KBM-7 (cell line): ENCODE measurements around the gene PIK3C3.

Experiments used
- DNase-seq: peaks from one replicate; pipeline ENCODE4 v3.0.0-alpha.2; 2015
- in situ Hi-C: fragments of 300-500 bp; cut with MboI; formaldehyde crosslinking; loops from 2 replicates; pipeline ENCODE4 v1.14.3; 2020; ENCODE audit warnings: low sequenced_read_pairs, low pct_unique_long_range_greater_than_20kb, mixed read lengths

The PIK3C3 gene

GRCh38 chr18:42051411-42051810, 96.4 kb downstream of the PIK3C3 start:
- no peak for DNase-seq
- in situ Hi-C loops = no loop called here

- DNase-seq = peak; percentile 18
- in situ Hi-C loops = no loop called here
Observed at GRCh38 chr18:42052122-42052708, 97.2 kb downstream of the PIK3C3 start.

GRCh38 chr18:42053188-42053781, 98.3 kb downstream of the PIK3C3 start:
- in situ Hi-C loops = no loop called here
- DNase-seq = peak; percentile 37

DNA sequence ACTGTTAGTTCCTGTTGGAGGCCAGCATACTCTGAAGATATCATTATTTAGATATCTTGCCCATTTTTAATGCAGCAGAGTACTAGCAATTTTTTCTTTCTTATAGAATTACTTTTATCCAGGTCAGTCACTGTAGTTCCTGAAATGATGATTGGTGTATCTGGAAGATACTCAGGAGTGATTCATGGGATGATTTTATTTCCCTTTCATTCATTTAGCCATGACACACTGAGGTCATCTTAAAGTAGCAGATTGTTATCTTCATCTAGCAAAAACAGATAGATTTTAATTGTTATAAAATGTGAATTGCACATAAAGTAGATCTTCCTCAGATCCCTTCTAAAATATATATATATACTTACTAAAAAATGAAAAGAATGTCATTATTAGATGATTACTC, 109.1 kb downstream of the PIK3C3 start:
- DNase-seq = no peak
- in situ Hi-C loops = no loop called here

GRCh38 chr18:42067518-42067917, 112.5 kb downstream of the PIK3C3 start:
- DNase-seq = no peak
- in situ Hi-C loops = no loop called here

GRCh38 chr18:42068030-42068429, 113.0 kb downstream of the PIK3C3 start:
- in situ Hi-C loops = no loop called here

DNA sequence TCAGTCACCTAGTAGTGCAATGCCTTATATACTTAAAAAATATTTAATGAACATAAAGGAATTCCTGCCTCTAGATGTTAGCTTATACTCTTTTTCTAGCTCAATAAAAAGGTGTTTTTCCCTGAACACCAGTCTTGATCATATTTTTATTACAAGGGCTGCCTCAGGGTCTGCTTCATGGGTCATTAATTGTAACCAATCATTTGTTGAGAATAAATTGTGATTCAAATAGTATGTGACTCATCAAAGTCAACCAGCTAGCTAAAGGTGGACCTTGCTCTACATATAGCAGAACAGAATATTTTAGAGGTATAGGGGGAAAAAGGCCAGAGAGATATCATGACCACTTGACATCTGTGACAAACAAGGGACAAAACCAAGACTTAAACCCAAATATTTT, 114.0 kb downstream of the PIK3C3 start:
- DNase-seq = no peak
- in situ Hi-C loops = no loop called here

More at GRCh38 chr18:42068030-42068429, 113.0 kb downstream of the PIK3C3 start:
- no peak for DNase-seq

DNA sequence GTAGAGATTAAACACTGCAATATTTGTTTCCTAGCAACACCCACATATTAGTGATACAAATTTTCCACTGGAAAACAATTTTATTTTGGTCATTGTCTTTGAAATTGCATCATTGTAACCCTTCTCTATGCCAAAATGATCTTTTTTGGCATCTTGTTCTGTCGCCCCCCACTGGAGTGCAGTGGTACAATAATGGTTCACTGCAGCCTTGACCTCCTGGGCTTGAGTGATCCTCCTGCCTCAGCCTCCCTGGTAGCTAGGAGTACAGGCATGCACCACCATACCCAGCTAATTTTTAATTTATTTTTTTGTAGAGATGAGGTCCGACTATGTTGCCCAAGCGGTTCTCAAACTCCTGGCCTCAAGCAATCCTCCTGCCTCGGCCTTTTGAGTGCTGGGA, 117.4 kb downstream of the PIK3C3 start:
- in situ Hi-C loops = no loop called here
- DNase-seq = no peak

- no peak for DNase-seq
- in situ Hi-C loops = no loop called here
Observed at GRCh38 chr18:42074704-42075103, 119.7 kb downstream of the PIK3C3 start.

- peak; percentile 58 for DNase-seq
- in situ Hi-C loops = no loop called here
Observed at GRCh38 chr18:42078711-42079110, 123.7 kb downstream of the PIK3C3 start.

DNA sequence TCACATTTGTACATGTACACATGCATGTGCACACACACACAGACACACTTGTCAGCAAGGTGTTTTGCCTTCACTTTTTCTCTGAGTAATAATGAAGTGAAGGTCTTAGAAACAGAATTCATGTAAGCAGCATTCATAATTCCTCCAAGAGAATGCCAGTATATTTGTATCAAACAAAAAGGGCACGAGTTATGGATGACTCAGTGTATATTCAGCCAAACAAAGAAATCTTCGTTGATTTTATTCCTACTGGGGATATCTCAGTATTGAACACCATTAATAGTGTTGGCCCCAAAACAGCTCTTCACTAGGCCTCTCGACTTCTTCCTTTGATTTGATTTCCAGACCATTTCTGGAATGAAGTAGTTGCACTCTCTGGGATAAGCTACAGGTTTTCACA, 125.3 kb downstream of the PIK3C3 start:
- in situ Hi-C loops = no loop called here

DNA sequence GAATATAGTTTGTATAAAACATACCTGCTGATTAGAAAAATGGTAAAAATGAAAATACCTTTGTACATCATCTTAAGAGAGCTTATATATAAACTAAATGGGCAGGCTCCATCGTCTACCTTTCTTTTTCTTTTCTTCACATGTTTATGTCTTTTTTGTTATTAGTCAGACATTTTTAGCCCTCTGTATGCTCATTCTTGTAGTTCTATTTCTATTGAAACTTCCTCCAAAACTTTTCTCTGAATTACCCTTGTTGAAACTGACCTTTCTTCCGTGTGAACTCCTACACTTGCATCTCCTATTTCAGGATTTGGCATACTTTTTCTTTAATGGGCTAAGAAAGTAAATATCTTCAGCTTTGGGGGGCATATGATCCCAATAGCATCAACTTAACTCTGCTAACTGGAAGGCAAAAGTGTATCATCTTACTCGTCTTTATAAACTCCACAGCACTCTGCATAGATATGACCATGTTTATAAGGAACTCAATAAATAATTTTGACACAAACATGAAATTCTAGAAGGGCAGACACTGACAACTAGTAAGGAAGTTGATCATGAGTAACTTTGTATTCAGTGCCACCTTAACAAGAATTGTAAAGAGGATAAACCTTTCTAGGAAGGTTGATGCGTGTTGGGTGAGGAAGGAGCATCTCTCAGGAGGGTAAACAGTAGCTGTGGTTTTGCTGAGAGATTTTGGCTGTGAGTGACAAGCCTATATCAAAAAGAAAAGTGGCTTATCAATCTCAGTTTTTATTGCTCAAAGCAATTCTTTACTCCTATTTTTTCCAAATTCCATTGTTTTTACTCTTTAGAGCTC, 127.6 kb downstream of the PIK3C3 start:
- no peak for DNase-seq
- in situ Hi-C loops = no loop called here

More for the DNA sequence above, 125.3 kb downstream of the PIK3C3 start:
- no peak for DNase-seq

DNA sequence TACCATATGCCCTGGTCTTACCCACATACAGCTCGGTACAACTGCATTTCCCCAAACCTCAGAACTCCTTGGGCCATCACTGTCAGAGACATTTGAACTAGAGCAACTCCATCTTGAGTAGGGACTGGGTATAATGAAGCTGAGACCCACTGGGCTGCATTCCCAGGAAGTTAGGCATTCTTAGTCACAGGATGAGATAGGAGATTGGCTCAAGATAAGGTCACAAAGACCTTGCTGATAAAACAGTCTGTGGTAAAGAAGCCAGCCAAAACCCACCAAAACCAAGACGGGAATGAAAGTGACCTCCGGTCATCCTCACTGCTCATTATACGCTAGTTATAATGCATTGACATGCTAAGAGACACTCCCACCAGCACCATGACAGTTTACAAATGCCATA, 131.3 kb downstream of the PIK3C3 start:
- no peak for DNase-seq
- in situ Hi-C loops = no loop called here

DNA sequence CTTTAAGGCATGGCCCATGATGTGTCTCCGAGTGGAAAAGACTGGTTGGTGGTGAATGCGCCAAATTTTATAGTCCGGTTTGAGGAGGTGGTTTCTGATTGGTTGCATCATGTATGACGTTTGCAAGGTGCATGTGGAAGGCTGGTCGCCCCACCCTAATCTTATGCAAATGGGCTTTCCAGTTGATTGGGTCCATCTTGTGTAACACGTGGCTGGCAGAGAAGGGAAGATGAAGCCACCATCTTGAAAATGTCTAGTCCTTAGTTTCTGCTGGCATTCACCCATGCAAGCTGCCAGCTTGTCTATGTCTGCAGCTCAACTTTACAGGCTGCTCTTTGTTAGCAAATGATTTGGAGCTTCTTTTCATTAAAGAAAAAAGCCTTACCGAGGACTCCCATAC, 132.2 kb downstream of the PIK3C3 start:
- in situ Hi-C loops = no loop called here

DNA sequence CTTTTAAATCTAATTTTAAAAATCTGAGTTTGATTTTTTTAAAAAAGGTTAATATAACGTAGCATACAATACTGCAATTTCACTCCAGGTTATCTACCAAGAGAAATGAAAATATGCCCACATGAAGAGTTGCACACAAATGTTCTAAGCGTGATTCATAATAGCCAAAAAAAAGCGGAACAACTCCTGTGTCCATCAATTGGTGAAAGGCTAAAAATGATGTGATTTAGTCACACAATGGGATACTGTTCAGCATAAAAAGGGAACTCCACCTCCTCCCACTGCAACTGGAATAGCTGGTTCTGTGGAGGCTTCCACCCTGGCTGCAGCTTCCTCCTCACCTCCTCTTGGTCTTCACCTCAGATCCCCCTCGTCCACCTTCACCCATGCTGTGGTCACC, 132.8 kb downstream of the PIK3C3 start:
- in situ Hi-C loops = no loop called here
- DNase-seq = no peak

More for the DNA sequence above, 132.2 kb downstream of the PIK3C3 start:
- no peak for DNase-seq

DNA sequence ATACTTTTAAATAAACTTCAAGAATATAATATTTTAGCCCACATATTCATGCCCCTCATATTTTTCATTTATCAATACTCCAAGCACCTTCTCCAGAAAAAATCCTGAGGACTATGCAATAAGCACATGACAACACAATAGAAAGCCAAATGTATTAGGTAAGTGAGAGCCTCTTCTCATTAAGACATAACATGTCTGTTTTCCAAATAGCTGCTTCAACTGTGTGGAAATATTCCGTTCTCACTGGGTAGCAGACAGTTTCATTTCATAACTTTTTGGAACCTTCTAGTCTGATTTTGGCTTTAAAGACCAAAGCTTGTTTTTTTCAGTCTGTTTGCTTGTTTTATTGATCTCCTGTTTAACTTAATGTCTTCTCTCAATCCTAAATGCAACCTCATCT, 137.8 kb downstream of the PIK3C3 start:
- DNase-seq = no peak
- in situ Hi-C loops = no loop called here

DNA sequence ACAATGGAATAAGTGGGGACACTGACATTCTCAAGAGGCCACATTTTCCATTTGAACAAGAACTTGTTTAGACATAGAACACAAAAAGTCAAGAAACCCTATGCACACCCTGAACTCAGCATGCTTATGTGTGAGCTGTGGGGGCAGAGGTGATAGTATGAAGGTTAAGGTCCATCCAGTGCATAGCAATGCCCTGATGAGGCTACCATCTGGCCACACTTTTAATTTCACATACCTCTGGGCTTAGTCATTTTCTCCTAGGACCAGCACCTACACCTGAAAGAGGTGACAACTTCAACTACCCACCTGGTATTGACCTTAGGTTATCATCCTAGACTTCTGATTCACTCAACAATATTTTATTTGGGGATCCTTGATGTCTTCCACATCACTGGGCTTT, 139.8 kb downstream of the PIK3C3 start:
- no peak for DNase-seq
- in situ Hi-C loops = no loop called here

GRCh38 chr18:42095732-42096377, 140.8 kb downstream of the PIK3C3 start:
- in situ Hi-C loops = no loop called here
- no peak for DNase-seq

DNA sequence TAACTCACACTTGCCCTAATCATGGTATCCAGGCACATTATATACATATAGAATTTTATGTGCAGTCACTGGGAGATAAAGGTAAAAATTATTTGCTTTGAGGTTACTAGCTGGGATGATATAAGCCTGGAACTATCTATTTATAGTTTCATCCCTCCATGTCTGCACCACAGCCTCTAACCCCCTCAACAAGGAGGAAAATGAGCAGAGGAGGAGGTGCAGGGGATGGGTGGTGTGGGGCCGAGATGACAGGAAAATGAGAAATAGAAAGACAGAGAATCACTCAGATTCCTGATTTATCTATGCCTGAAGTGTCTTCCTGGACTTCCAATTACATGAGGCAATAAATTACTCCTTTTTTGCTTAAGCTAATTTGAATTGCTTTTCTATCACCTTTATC, 145.2 kb downstream of the PIK3C3 start:
- DNase-seq = no peak
- in situ Hi-C loops = no loop called here

GRCh38 chr18:42100911-42101310, 145.9 kb downstream of the PIK3C3 start:
- no peak for DNase-seq
- in situ Hi-C loops = no loop called here
